ENCODE results near the gene MYO5C.

The MYO5C gene

DNA sequence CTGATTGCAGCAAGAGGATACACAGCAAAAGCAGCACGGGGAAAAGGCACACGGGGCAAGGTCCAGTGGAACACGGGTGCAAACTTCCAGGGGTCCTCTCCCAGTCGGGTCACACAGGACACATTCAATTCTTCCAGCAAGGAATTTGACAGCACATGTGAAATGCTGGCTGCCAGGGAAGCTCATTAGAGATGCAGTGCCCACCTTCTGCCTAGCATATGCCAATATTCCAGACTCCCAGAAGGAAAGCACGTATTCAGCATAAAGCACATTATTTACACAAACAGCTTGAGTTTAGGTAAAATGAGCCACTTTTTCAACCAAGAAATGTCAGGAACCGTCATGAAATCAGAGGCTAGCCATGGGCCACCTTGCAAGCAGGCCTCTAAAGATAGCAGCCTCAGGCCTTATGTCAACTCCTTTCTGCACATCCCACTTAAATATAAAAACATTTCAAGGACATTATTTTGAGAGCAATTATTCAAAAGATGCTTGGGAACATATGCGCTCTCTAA is 19.3 kb downstream of the MYO5C start:
- DNase-seq, result no peak

GRCh38 chr15:52263563-52264282 is 31.9 kb downstream of the MYO5C start:
- no peak for DNase-seq

DNA sequence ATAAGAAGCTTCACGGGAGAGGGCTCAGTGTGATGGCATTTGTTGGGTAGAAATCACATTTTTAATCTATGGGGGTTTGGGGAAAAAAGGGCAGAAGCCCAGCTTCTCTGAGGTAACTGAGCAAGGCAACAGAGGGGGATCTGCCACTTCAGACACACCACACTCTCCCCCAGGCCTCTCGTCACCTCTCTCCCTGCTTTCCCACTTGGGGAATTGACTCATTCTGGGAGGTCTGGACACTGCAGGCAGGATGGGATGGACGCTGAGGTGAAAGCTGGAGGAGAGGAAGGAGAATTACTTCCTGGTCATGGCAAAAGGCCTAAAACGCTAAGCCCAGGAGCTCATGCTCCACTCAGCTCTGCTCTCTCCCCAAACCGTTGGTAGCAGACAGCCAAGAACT is 33.2 kb downstream of the MYO5C start:
- DNase-seq, result no peak

DNA sequence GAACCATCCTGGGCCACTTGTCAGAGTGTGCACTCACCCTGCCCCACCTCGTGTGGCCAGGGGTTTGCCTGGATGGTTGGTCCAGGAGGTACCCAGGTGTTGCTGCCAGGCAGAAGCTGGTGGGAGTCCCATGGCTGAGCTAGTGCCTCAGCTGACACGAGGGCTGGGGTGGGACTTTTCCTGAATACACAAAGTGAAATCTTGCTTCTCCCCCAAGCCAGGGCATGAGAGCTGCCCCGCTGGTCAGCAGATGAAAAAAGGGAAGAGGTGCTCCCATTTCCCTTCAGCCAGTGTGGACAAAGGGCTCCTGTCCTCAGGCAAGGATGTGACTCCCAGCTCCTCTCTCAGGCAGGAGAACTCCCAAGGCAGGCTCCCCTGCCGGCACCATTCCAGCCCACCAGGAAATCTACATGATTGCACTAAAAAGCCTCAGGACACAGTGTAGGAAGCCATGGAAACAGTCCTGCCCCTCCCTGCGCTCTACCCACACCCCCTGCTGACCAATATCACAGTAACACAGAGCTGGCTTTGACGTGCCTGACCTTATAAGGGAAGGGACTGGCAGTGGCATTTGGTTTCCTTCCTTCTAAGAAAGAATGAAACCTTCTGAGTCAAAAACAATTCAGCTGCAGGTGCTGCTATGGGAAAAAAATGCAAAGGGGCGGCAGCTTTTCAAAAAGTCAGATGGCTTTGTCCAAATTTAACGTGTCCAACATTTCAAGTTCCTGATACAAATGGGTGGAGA is 33.9 kb downstream of the MYO5C start:
- peak; percentile 30 for DNase-seq

DNA sequence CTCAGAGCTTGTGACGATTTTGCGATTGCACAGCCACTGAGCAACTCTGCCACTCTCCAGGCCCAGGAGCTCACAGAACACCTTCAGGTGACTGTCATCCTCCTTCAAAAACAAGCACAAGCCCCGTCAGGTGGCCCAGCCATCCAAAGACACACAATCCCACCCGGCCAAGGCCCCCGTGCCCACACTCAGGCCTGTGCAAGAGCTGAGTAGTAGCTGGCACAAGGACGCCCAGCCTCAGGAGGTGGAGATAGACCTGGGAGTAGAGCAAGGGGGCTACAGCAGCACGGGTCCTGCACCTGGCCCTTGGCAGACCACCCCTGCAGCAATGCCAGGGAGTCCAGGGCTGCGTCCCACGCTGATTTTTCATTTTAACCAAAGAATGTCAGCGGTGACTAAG is 34.6 kb downstream of the MYO5C start:
- no peak for DNase-seq

GRCh38 chr15:52259503-52259902 is 36.1 kb downstream of the MYO5C start:
- DNase-seq, result no peak

GRCh38 chr15:52258461-52258860 is 37.1 kb downstream of the MYO5C start:
- no peak for DNase-seq

GRCh38 chr15:52257734-52258062 is 37.9 kb downstream of the MYO5C start:
- no peak for DNase-seq

- no peak for DNase-seq
These were observed 38.5 kb downstream of the MYO5C start for GRCh38 chr15:52256930-52257733.

GRCh38 chr15:52256366-52256765 is 39.2 kb downstream of the MYO5C start:
- peak; percentile 78 for DNase-seq

DNA sequence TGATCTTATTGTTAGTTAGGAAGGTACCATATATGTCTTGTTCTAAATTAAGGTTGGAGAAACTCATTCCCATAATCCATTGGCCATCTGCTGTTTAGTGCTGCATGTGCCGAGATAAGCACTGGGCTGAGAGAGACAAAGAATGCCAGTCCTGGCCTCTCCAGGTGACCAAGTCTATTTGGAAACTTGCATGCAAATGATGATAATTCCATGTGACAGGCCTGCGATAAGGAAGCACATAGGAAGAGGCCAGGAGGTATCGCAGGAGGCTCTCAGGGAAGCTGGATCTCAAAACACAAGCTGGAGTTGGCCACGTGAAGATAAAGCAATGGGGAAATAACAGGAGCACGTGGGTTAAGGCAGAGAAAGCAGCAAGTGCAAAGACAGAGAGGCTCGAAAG is 39.7 kb downstream of the MYO5C start:
- DNase-seq, result no peak

DNA sequence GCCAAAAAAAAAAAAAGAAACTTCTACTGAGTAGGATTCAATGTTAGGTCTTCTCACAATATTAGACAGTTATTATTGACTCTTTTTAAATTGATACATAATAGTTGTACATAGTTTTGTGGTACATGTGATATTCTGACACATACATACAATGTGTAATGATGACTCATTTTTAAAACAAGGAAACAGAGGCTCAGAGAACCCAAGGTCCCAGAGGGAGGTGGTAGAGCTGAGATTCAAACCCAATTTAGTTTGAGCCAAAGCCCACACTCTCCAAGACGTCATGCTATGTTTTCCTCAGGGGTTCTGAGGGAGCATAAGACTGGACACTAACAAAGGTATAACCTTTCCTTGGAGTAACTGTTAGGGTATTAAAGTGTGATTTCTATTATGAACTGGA is 40.6 kb downstream of the MYO5C start:
- no peak for DNase-seq

DNA sequence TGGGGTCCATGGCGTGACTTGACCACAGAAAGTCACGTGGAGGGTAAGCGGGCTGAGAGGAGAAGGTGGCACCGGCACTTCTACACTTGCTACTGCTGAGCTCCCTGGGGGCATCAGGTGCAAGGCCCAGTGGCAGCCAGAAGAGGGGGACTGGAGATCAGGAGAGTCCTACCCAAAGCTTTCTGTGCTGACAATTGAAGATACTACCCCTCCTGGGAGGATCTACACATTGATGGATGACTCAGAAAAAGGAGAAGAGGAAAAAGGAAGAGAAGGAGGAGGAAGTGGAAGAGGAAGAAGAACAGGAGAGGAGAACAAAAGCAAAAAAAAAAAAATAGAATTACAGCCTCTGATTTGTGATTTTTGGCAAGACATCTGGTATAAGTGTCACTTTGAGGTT is 41.2 kb downstream of the MYO5C start:
- no peak for DNase-seq

DNA sequence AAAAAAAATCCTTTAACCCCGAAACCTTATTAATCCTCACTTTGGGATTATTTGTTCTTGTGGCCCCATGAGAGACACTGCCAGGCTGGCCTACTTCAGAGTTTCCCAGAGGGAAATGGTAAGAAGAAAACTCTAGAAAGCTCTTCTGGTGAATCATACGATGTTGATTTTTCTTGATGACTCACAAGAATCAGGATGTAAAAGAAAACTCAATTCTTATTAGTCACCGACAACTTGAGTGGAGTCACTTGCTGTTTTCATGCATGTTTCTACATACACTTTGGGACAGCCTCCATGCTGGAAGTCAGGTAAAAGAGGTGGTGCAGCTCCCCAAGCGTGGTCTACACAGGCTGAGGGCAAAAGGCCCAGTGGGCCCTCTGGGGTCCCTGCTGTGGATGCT is 42.8 kb downstream of the MYO5C start:
- no peak for DNase-seq

DNA sequence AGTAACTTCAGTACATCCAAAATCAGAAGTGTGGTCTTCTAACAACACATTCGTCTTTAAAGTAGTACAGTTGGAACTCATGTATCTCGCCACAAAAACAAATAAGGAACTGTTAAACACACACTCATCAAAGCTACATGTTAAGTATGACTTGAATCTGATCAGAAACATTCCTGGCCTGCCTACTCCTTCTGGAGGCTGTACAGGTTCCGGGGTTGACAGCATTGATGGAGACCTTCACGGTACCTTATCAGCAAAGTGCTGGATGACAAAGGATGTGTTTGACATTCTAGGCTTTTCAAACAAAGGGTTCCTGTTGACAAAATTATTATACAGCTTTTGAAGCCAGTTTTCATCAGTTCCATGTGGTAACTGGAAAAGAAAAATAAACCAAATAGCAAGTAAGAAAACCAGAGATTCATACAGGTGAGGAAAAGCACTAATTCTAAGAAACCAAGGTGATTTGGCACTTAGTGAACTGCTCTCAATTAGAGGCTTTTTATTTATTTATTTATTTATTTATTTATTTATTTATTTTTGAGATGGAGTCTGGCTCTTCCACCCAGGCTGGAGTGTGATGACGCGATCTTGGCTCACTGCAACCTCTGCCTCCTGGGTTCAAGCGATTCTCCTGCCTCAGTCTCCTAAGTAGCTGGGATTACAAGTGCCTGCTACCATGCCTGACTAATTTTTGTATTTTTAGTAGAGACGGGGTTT is 44.3 kb downstream of the MYO5C start:
- DNase-seq, result no peak

DNA sequence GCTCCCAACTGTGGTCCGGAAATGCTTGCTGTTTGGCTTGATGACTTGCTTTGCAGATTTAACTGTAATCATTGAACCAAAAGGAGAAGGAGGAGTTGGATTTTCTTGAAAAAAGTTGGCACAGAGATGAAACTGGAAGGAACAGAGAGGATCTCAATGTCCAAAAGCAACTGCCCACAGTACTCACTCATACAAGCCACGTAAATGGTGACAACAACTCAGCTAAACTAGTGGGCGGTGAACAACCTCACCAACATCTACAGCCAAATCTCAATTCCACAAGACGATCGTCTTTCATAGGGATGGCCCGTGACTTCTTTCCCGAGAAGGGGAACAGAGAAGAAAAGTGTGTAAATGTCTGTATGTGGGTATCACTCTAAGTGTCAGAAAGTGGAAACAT is 48.1 kb downstream of the MYO5C start:
- DNase-seq, result no peak

DNA sequence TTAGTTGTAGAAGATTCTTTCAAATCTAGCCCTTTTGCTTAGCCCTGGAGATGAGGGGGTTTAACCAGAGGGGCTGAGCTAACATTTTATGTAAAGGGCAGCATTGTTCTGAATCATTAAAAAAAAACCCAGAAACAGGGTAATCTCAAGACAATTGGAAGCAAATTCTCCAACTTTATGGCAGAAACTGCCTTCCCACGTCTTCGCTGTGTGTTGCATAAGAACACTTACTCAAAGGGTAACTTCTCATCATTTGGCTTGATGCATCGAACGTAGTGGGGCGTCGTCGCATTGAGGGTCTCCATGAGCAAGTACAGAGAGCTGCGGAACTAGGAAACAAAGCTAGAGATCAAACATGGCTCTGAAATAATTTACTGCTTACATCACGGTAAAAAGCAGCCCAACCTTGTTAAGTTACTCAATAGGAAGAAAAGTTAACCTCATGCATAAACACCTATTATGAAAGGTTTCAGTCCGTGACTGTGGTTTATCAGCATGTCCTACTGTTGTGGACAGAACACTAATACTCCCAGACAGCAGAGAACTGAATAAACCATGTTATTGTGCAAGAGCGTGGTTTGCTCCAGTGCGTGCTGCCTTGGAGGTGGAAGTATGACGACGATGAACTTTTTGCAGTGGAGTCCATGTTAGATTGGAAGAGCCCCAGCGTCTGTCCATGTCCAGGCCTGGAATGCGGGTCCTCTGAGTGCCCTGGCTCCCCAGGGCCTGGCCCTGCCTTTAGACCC is 48.7 kb downstream of the MYO5C start:
- no peak for DNase-seq

GRCh38 chr15:52243697-52244555 is 51.7 kb downstream of the MYO5C start:
- no peak for DNase-seq

GRCh38 chr15:52243286-52243685 is 52.3 kb downstream of the MYO5C start:
- no peak for DNase-seq

DNA sequence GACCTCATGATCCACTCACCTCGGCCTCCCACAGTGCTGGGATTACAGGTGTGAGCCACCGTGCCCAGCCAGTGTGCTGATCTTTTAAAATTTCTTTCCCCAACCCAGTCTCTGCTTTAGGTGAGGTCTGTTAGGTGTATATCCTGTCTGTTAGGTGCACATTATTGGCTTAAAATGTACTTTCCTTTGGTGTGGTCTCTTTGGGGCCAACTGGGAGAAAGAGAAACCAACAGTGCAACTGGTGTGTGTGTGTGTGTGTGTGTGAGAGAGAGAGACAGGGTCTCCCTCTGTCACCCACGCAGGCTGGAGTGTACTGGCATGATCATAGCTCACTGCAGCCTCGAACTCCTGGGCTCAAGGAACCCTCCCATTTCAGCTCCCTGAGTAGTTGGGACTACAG is 54.1 kb downstream of the MYO5C start:
- DNase-seq, result no peak

GRCh38 chr15:52240166-52240565 is 55.4 kb downstream of the MYO5C start:
- no peak for DNase-seq

Measured in activated gamma-delta T cell treated with Interleukin-2 at 50 U/mL for 16 hours (primary cell).